NOMO-1 treated with dmso at 0.1 percent for 144 hours (cell line): Measurements from ENCODE around the gene SFXN3.
A peak's percentile ranks its signal among the peaks of the same experiment; 100 is the strongest.

Experiments used
- DNase-seq: peaks from one replicate; lab custom pipeline; 2025; ENCODE audit not compliant: unreplicated experiment; lab: John Stamatoyannopoulos, UW

SFXN3 gene

DNA sequence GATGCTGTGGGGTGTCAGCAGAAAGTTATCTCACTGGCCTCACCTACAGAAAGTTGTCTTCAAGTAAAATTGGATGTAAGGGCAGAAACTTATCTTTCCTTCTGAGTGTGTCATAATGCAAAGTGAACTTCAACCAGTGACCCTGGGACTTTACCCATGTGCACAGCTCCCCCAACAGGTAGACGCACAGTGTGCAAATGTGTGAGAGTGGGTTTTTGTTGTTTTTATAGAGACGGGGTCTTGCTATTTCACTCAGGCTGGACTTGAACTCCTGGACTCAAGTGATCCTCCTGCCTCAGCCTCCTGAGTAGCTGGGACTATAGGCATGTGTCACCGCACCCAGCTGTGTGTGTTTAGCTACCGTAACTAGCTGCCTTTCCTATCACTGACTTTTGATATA is 24.4 kb downstream of the SFXN3 start:
- no peak for DNase-seq

DNA sequence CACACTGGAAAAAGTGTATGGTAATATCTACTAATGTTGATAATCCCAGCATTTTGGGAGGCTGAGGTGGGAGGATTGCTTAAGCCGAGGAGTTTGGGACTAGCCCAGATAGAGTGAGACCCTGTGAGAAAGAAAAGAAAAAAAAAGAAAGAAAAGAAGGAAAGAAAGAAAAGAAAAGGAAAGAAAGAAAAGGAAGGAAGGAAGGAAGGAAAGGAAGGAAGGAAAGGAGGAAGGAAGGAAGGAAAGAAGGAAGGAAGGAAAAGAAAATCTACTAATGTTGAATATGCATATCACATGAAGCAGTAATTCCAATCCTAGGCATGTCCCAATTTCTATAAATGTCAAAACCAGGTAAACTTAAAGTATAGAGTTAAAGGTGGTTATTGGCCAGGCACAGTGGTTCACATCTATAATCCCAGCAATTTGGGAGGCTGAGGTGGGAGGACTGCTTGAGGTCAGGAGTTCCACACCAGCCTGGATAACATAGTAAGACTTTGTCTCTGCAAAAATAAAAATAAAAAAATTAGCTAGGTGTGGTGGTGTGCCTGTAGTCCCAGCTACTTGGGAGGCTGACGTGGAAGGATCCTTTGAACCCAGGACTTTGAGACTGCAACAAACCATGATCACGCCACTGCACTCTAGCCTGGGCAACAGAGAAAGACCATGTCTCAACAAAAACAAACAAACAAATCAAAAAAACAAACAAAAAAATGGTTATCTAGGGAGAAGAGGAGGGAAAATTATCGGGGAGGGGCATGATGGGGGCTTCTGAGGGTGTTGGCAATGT is 25.5 kb downstream of the SFXN3 start:
- DNase-seq = no peak

DNA sequence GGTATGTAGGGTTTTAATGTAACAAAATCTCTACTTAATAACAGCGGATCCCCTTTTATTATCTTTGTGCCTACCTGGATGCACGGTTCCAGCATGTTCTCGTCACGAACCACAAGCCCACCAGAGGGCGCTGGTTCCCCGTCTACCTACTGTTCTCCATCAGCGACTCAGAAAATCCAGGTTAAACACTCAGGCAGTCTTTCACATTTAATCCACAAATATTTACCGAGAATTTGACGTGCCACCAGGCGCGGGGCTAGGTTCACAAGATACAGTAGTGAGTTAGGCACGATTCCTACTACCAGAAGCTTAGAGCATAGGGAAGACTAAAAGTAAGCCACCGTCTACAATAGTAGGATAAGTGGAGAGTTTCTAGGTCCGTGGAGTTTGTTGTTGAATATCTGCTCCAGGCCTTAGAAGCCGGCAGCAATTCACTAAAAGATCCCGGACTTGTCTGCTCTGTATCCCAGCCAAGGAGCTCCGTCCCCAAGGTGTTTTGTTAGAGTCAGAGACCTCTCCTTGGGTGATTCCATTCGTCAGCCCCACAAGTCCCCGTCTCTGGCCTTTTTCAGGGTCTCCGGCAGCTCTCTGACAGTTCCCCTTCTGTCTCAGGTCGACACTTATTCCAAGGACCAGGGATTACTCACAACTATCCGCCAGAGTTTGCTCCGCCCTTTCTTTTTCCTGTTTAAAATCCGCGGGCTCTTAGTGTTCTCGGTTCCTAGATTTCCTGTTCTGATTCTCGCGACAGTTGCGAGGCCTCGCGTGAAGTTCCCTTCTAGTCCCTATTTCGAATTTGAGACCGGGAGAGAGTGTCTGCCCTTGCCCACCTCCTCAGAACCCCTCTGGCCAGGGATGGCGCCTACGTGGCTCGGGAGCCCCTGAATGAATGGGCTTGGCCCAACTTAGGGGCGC is 29.3 kb downstream of the SFXN3 start:
- DNase-seq = peak; percentile 90

DNA sequence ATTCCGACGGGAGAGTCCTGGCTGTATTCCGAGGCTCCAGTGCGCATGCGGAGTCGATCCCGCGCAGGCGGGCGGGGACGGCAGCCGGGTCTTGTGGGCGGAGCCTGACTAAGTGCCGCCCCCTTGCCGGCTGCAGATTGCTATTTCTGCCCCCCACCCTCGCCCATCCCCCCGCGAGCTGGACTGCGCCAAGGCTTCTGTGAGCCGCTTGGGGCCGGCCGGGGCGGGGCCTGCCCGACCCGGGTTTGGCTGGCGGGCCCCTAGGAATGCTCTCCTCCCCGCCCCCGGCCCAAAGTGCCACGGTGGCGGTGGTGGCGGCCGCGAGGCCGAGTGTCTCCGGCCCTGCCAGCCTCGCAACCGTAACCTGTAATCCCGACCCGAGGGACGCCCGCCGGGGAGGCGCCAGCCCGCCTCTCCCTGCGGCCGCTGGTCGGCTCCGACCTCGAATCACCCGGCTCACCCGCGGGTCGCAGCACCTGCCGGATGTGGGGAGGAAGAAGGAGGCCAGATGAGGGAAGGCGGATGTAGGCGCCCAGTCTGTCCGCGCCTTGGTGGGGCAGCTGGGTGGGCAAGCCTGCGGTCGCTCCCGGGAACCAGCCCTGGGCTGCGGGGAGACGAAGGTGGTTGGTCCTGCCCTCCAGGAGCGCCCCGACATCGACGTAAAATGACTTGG is 30.1 kb downstream of the SFXN3 start:
- DNase-seq = peak; percentile 90

DNA sequence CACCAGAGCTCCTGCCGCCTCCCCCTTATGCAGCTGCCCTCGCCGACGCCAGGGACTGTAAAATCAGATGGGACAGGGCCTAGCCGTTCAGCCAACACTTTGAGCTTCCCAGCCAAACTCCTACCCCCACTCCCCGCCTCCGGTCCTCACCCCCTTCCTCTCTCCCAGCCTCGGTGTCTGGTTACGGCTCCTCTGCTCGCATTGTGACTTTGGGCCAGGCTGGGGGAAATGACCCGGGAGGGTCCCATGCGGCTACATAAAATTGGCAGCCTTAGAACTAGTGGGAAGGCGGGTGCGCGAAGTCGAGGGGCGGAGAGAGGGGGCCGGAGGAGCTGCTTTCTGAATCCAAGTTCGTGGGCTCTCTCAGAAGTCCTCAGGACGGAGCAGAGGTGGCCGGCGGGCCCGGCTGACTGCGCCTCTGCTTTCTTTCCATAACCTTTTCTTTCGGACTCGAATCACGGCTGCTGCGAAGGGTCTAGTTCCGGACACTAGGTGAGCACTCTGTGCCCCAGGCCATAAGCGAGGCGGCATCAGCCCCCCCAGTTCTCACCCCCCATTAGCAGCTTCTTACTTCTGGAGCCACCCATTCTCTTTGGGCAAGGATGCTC is 30.7 kb downstream of the SFXN3 start, which contains the start of gene KAZALD1:
KAZALD1 (plus strand) TSS at position 366 of the 608 bp plus-strand sequence. CDS start 604 bp downstream, outside the sequence.
- peak; percentile 51 for DNase-seq

DNA sequence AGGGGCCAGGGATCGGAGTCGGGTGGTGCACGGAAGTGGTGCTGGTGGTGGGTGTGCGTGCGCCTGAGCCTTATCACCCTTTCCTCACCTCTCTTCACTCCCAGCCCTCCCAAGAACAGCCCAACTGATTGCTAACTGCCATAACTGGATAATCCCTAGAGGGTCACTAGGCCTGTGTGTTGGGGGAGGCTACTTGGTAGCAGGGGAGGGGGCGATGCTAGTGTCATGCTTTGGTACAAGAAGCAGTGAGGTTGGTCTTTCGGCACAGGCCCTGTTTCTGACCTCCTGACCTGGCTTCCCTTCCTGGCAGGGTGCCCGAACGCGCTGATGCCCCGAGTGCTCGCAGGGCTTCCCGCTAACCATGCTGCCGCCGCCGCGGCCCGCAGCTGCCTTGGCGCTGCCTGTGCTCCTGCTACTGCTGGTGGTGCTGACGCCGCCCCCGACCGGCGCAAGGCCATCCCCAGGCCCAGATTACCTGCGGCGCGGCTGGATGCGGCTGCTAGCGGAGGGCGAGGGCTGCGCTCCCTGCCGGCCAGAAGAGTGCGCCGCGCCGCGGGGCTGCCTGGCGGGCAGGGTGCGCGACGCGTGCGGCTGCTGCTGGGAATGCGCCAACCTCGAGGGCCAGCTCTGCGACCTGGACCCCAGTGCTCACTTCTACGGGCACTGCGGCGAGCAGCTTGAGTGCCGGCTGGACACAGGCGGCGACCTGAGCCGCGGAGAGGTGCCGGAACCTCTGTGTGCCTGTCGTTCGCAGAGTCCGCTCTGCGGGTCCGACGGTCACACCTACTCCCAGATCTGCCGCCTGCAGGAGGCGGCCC is 31.4 kb downstream of the SFXN3 start:
- peak; percentile 62 for DNase-seq

DNA sequence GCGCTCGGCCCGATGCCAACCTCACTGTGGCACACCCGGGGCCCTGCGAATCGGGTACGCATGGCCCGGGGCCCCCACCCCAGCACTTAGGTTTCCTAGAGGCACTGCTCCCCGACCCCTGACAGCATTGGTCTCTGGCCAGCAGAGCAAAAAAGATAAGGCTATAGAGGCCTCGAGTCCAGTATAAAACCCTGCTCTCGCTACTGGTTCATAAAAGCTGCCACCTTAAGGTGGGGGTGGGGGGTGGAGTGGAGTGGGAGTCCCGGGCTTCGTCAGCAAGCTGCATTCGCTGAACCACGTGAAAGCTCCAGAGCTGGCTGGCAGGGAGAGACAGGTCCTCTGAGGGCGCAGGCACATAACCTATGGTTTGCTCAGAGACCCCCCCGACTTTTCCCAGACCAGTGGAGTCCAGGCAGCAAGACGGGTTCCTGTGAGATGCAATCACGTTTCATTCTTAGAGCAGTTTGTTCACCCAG is 32.1 kb downstream of the SFXN3 start:
- no peak for DNase-seq

DNA sequence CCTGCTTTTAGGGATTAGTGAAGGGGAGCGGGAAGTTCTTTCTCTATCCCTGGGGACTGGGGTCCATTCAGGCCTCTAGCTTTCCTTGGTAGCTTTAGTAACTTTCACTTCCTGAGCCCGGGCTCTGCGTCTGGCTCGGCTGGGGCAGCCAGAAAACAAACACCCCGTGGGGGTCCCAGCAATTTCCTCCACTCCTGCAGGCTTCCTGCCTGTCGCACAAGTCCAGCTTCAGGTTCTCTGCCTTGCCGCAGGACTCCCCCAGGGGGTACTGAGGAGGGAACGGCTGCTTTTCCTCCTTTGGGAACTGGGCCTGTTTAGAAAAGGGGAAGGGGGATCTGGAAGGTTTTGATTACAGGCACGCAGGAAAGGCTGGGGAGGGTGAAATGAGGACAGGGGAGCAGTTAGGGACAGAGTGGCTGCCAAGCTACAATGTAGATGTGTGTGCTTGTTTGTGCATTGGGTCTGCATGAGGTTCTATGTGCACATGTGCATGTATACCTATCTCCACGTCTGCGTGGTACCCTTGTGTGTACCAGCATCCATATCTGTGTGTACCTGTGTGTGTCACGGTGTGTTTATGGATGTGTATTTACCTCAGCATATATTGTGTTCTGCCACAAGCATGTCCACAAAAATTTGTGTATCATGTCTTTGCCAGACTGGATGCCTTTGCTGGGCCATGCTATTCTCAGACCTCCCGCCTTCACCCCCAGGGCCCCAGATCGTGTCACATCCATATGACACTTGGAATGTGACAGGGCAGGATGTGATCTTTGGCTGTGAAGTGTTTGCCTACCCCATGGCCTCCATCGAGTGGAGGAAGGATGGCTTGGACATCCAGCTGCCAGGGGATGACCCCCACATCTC is 32.7 kb downstream of the SFXN3 start:
- no peak for DNase-seq

DNA sequence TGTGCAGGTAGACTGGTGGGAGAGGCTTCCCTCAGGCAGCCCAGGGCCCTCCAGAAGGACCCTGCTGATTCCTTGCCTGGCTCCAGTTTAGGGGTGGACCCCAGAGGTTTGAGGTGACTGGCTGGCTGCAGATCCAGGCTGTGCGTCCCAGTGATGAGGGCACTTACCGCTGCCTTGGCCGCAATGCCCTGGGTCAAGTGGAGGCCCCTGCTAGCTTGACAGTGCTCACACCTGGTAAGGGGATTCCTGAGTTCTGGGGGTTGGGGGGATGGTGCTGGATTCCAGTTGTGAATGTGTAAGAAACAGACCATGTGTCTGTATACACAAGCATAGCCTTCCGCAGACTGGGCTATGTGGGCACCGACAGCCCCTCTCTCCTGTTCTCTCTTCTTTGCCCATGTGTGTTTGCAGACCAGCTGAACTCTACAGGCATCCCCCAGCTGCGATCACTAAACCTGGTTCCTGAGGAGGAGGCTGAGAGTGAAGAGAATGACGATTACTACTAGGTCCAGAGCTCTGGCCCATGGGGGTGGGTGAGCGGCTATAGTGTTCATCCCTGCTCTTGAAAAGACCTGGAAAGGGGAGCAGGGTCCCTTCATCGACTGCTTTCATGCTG is 33.5 kb downstream of the SFXN3 start:
- DNase-seq = no peak

DNA sequence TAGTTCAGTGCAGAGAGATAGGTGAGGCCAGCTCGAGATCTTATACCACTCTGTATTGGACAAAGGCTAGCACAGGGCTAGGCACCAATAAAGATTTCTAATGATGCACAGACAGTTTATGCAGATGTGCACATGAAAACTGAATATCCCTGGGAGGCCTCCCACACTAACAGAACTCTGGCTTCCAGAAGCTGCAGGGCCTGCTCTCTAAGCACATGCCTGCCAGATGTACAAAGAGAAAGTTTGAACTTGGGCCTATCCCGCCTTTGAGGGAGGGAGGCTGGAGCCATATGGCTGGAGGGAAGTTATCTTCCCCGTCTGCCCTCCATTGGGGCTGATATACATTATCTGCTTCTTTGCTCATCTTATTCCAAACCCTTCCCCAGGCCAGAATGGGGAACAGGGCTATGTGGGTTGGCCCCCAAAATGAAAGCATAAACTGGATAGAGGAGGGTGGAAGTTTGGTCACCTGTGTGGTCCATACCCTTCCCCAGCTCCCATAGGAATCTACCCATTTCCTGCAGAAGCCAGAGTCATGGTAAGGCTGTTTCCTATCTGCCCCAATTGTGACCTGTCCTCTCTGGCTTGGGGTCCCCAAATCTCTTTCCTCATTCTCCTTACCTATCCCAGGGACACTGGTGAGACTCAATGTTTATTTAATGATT is 34.6 kb downstream of the SFXN3 start:
- no peak for DNase-seq

DNA sequence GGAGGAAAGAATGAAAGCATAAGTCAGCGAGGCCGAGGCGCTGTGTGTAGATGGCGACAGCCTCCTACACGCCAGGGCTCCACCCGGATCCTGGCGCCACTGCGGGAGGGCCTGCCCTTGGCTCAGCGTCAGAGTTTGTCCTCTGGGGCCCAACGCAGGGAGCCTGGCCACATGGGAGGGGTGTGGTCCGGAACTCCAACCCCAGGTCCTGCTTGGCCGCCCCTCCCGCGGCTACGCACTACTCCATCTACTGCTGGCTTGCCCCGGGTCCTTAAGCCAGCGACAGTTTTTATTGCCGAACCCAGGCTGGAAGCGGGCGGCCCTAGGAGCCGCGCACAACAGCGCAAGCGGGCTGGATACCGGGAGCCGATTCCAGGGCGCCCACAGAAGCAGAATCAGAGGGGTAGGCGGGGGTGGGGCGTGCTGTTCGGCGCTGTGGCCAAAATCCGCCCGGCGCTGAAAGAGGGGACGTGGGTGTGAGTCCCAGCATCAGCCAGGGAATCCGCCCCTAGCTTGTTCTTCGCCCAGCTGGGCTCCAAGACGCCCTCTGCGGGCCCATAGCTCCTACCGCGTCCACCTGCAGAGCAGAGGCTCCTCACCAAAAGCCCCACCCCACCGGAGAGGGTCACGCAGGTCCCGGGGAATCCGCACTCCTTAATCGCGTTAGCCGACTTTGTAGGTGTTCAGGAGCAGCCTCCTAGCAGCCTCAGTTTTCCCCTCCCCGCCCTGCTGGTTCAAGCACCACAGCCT is 35.3 kb downstream of the SFXN3 start:
- DNase-seq = peak; percentile 72

DNA sequence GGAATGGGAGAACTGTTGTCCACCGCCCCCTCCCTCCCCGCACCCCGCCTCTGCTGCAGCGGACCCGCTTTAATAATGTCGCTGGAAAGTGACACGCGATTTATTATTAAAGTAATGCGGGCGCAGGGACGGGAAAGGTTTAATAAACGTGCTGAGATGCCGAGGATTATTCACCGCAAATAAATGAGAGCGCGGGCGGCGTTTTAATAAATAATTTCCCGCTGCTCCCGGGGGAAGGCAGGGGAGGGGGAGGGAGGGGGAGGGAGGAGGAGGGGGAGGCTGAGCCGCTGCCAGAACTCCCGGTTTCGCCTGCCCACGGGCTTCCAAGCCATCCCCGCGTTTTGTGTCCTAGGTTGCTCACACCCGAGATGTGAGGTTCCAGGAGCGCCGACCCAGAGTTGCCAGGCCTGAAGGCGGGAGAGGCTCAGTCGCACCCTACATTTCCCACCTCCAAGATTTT is 35.9 kb downstream of the SFXN3 start:
- DNase-seq = no peak

DNA sequence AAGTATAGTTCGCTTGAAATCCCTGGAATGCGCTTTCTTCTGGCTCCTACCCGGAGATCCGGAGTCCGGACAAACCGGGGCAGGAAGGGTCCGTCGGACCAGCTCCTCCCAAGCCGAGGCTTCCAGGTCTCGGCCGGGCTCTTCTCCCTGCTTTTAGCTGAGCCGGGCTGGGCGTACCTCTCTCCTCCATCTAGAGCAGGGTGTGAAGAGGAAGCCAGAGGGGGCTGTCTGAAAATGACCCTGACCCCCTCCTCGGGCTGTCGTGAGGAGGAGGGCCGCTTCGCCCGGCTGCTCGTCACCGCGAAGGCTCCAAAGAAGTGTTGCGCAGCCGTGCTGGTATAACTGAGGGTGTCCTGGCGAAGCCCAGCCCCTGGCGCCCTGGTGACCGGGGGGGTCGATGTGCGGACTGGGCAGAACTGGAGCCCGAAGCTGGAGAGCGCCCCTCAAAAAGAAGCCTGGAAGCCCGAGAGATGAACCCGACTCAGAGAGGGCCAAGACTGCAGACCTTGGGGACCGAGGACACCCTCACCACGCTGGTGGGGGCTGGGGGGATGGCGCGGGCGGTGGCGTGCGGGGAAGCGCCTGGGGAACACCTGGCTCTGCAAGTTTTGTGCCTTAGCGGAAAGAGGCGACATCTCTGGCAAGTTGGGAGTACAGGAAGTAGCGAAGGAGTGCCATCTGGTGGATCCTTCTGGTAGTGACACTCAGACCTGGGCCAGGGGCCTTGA is 36.5 kb downstream of the SFXN3 start:
- peak; percentile 58 for DNase-seq

DNA sequence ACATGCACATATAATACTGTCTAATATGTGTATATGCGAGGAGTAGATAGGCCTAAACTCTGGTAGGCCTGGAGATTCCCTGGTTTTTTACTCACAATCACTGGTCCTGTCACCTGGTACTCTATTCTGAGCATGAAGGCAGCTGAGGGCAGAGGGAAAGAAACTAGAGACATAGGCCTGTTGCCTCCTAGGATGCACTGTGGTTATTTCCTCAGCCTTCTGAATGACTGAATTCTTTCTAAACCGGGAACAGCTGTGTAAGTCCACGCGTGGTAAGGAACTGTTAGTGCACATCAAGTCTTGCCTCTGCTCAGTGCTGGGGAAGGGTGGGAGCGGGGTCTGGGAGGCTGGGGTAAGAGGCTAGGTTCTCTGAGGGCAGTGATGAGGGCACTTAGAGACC is 38.4 kb downstream of the SFXN3 start:
- no peak for DNase-seq

DNA sequence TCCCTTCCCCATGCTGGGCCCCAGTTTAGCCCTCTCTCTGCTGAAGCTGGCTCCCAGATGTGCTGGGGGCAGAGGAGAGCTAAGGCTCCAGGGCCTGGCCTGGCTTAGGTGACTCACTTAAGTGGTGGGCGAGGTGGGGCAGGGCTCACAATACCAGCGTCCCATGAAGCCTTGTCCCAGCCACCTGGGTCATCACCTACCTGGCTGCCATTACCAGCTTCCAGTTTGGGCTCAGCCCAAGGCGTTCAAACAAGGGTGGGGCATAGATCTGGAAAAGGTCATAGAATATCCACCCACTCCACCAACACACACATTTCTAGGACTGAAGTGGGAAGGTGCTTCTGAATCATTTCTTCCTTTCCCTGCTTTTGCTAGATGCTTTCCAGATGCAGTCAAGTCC is 39.1 kb downstream of the SFXN3 start:
- no peak for DNase-seq

DNA sequence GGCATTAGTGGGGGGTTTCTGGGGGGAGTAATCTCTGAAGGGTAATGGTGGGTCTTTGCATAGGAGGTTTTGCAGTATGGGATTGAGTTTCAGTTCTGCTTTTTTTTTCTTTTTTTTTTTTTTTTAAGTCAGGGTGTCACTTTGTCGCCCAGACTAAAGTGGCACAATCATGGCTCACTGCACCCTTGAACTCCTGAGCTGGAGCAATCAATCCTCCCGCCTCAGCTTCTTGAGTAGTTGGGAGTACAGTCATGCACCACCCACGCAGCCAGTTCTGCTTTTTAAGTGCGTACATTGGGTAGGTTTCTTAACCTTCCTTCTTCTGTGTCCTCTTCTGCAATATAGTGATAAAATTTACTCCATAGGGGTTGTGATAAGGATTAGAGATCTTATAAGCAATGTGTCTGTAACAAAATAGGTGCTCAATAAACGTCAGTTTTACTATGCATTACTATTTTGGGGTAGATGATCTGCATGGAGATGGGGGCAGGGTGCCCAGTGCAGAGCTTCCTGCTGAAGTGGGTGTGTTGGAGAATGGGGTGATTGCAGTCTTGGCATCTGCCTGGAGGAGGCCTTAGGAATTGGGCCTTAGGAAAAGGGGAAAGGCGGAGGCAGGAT is 40.3 kb downstream of the SFXN3 start:
- peak; percentile 95 for DNase-seq
